Measurements from ENCODE around the gene STK33.

STK33 gene

GRCh38 chr11:8352103-8352875 is 241.7 kb downstream of the STK33 start:
- no peak for DNase-seq

GRCh38 chr11:8351223-8351622 is 242.8 kb downstream of the STK33 start:
- DNase-seq, result no peak

- no peak for DNase-seq
These were observed 246.1 kb downstream of the STK33 start for GRCh38 chr11:8347978-8348377.

DNA sequence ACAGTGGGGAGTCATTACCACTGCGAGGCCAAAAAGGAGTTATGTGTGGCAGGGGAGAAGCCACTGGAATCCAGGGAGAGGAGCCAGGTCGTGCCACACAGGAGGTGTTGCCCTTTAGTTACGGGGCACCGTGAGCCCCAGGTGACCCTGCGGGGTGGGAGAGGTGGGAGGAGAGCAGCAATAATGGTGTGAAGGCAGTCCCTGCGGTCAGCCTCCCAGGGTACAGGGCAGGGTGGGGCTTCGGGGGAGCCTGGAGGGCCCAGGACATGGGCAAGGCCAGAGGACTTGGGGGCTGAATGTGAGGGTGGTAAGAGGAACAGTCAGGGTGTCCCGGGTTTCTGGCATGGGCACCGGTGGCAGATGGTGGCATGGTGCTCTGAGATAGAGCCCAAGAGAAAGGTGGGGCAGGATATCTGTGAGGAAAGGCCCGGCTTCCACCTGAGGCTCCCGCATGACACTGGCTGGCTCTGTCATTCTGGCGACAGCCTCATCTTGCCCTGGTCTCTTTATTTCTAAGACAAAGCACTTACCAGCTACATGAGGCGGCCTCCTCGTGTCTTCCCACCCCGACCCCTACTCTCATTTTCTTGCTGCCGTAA is 247.8 kb downstream of the STK33 start:
- DNase-seq, result no peak

- no peak for DNase-seq
These were observed 248.8 kb downstream of the STK33 start for GRCh38 chr11:8345179-8345578.

GRCh38 chr11:8344346-8344745 is 249.7 kb downstream of the STK33 start:
- no peak for DNase-seq

DNA sequence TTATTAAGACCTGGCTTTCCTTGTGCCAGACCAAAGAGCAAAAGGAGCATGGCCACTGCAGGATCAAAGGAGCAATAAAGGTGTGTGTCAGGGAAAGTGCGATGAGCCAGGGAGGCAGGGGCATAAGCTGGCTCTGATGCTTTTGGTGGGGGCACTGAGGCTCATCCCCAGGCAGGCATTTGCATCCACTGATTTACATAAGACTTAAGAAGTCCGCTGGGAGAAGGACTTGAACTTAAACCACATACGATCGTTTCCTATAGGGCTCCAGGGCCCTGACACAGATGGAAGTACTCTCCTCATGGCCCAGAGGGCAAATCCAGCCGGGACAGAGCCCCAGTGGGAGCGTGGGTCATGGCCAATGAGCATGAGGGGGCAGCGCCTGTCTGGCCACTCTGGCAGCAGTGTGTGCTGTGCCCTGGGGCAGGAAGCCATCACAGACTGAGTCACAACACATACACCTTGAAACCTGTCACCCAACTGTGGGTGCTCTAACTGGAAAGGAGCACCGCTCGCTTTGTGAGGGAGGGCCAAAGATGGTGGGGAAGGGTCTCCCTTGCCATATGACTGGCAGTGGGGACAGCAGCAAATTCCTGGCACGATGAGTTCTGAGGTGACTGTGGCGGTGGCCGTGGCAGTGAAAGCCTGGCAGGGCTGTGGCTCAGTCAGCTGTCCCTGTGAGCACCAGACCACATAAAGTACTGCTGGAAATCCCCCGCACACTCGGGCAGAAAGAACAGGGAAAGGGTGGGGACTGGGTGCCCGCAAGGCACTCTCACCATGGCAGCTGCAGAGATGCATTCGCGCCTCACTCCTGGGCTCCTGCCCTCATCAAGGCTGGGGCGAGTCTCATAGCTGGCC is 251.0 kb downstream of the STK33 start:
- DNase-seq, result no peak

- DNase-seq, result no peak
These were observed 252.0 kb downstream of the STK33 start for GRCh38 chr11:8341996-8342395.

All from right forelimb (tissue), 1 donor.